Bronchial epithelial cell (primary cell): ENCODE results near the gene DESI1. TPM values are rescaled to one million over a fixed set of nuclear protein-coding genes. Genes with fewer than 3 reads are reported as not detected.

Experiments used
- DNase-seq: peaks from one replicate; pipeline ENCODE4 v3.0.0-alpha.2; 2010; ENCODE audit warnings: low read depth
- FAIRE-seq: peaks from 2 replicates; lab custom pipeline; 2011; peaks lifted over from hg19 to GRCh38; lab: Jason Lieb, UNC
- H3K27me3 ChIP-seq: 2 replicates; pipeline ENCODE4 v1.5.1; 2011; ENCODE audit warnings: low read length; ENCODE audit not compliant: control insufficient read depth, insufficient read depth
- H3K36me3 ChIP-seq: 2 replicates; pipeline ENCODE4 v1.5.1; 2011; ENCODE audit warnings: low read length; ENCODE audit not compliant: control insufficient read depth, insufficient read depth
- H3K4me3 ChIP-seq: 2 replicates; pipeline ENCODE4 v1.5.1; 2011; ENCODE audit warnings: mild to moderate bottlenecking, low read depth, low read length, control low read depth
- total RNA-seq: library from RNA; depleted of rRNA; stranded (reverse); fragments of >200 nt; gene quantifications from 2 replicates; pipeline ENCODE4 v1.2.1, GENCODE V29; 2014
- TF ChIP-seq, protein P1 (sequence below): IDR thresholded peaks from 2 replicates; pipeline ENCODE4 v1.5.1; 2011; ENCODE audit warnings: mild to moderate bottlenecking, moderate library complexity, low read length, control low read depth, inconsistent platforms; ENCODE audit not compliant: insufficient read depth, severe bottlenecking

Gene DESI1
- total RNA-seq, 1 donor from 2014 or later: 10.8 TPM

DNA sequence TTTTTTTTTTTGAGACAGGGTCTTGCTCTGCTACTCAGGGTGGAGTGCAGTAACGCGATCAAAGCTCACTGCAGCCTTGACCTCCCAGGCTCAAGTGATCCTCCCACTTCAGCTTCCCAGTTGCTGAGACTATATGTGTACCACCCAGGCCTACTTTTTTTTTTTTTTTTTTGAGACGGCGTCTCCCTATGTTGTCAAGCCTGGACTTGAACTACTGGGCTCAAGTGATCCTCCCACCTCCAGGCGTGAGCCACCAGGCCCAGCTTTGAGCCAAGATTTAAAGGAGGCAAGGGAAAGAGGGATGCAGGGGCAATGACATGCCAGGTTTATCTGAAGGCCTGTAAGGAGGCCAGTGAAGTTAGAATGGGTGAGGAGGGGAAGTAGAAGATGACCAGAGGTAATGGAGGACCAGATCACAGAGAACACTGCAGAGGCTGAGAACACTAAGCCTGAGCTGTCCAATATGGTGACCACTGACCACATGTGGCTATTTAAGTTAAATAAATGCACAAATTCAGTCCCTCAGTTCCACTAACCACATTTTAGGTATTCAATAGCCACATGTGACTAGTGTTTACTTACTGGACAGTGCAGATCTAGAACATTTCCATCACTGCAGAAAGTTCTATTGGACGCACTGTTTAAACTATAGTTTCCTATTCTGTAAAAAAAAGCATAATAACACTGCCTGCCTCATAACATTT is 8.1 kb downstream of the DESI1 start:
- DNase-seq (peak; percentile 74), FAIRE-seq (no peak)
- peaks cover 5% of the 10 kb centered on the region for H3K36me3 ChIP-seq
- no peaks in the 10 kb centered on the region for H3K27me3 ChIP-seq
- H3K4me3 ChIP-seq: no peak overlapping the region
- TF ChIP-seq, protein P1, sequence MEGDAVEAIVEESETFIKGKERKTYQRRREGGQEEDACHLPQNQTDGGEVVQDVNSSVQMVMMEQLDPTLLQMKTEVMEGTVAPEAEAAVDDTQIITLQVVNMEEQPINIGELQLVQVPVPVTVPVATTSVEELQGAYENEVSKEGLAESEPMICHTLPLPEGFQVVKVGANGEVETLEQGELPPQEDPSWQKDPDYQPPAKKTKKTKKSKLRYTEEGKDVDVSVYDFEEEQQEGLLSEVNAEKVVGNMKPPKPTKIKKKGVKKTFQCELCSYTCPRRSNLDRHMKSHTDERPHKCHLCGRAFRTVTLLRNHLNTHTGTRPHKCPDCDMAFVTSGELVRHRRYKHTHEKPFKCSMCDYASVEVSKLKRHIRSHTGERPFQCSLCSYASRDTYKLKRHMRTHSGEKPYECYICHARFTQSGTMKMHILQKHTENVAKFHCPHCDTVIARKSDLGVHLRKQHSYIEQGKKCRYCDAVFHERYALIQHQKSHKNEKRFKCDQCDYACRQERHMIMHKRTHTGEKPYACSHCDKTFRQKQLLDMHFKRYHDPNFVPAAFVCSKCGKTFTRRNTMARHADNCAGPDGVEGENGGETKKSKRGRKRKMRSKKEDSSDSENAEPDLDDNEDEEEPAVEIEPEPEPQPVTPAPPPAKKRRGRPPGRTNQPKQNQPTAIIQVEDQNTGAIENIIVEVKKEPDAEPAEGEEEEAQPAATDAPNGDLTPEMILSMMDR: no peak

DNA sequence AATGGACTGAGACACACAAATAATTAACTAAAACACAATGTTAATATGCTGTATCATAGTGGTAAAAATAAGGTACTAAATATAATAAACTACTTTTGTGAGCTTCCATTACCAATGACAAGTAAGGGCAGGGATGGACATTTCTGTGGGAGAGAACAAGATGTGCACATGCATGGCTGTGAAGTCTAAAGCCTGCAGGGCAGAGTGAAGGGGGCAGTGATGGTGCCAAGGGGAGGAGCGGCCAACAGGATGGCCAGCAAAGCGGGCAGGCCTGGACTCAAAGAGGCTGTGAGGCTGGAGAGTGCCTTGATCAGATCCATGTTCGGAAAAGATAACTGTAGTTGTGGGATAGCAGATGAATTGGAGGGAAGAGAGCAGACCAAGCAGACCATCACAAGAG is 12.5 kb downstream of the DESI1 start:
- TF ChIP-seq, protein P1: no peak
- no peak overlapping the region for H3K4me3 ChIP-seq
- H3K36me3 ChIP-seq: peaks cover 15% of the 10 kb centered on the region
- no peak for DNase-seq
- no peaks in the 10 kb centered on the region for H3K27me3 ChIP-seq
- FAIRE-seq: no peak

DNA sequence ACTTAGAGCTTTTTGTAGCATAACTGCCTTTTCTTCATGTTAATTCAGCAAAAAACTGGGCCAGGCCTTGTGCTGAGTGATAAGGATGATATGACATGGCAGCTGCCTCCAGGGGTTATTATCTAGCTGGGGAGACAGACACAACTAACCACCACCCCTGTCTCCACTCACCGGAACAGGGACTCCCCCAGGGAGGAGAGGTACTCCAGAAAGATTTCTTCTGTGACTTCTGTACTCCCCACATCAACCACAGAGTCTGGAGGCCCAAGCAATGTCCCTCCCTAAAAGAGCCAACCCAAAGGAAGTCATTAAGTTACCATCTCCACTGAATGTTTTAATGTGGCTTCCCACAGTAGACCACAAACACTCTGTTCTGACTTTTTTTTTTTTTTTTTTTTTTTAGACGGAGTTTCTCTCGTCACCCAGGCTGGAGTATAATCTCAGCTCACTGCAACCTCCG is 16.9 kb downstream of the DESI1 start:
- TF ChIP-seq, protein P1: no peak
- FAIRE-seq: no peak
- no peak overlapping the region for H3K4me3 ChIP-seq
- peaks cover 26% of the 10 kb centered on the region for H3K36me3 ChIP-seq
- H3K27me3 ChIP-seq: no peaks in the 10 kb centered on the region
- DNase-seq: no peak

DNA sequence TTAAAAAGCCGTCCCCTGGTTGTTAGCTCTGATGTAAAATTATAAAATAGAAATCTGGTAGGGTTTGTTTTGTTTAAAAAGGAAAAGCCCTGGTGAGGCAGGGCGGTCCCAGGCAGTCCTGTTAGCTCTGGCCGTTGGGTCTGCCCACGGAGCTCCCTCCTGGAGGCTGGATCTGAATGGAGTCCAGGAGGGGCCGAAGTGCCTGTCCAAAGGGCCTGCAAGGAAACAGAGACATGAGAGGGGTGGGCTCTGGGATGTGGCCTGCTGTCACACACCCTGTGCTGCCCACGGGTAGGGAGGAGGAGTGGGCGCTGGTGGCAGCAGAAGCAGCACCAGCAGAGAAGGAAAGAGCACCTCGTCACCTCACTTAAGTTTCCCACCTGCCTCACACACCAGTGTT is 19.9 kb downstream of the DESI1 start:
- Histone ChIP-seq H3K27me3 (no peaks in the 10 kb centered on the region), H3K4me3 (no peak overlapping the region), H3K36me3 (peaks cover 22% of the 10 kb centered on the region)
- DNase-seq (no peak), FAIRE-seq (no peak)
- TF ChIP-seq, protein P1: no peak

DNA sequence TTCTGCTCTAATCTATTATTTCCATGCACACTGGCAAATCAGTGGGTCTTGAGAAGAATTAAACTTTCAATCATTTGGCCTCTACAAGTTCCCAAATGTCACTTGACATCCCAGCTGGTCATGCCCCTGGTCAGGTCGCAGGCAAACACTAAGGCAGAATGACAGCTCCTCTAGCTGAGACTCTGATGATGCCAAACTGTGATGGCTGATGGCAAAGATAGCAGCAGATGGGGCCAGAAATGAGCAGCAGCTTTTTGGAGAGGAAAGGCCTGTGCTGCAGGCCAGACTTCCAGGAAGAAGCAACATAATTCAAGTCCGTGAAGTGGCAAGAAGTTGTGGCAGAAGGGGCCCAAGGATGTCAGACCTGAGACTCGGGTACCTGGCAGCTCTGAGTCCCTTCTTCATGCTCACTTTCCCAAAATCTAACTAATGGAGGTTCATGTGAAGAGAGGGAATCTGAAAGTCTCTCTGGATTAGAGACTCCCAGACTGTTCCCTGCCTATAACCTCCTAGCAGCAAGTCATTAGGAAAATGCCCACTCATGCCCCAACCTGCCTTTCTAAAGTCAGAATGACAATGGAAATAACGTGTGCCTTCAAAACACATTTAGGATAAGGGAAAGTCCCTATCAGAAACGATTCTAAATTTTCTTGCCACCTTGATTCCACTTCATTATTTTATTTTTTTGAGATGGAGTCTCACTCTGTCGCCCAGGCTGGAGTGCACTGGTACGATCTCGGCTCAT is 21.8 kb downstream of the DESI1 start:
- Histone ChIP-seq H3K36me3 (peaks cover 14% of the 10 kb centered on the region), H3K4me3 (no peak overlapping the region), H3K27me3 (no peaks in the 10 kb centered on the region)
- DNase-seq: peak; percentile 77
- TF ChIP-seq, protein P1: no peak
- FAIRE-seq: no peak
